SW480 (cell line): ENCODE measurements around the gene ATP2B1.

ENCODE experiments used
- DNase-seq: peaks from one replicate; pipeline ENCODE4 v3.0.0-alpha.2; 2016; ENCODE audit warnings: low spot score

Gene ATP2B1

DNA sequence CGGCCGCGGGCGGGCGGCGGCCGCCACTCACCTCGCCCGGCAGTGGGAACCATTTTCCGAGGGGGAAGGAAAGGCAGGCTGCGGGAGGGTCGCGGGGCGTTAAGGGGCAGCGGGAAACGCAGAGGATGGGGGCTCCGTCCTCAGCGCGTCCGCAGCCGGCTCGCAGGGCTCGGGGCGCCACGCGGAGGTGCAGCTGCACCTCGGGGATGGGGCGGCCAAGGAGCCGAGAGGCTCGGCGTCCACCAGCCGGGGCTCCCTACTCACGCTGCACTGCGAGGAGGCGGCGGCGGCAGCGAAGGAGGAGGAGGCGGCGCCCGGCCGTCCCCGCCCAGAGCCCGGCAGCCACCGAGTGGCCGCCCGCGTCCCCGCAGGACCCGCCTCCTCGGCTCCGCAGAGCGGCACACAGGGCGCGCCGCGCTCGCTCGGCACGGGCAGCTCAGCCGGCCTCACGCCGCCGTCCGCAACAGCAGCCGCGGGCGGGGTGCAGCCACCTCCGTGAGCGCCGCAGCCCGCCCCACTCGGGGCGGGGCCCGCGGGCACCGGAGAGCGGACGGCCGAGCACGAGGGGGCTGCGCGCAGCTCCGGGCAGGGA lies at the start of gene ATP2B1:
TSS of gene ATP2B1 (minus strand) at position 274 of the 592 bp plus-strand sequence. CDS start 52,952 bp downstream, outside the sequence.
- peak; percentile 83 for DNase-seq

DNA sequence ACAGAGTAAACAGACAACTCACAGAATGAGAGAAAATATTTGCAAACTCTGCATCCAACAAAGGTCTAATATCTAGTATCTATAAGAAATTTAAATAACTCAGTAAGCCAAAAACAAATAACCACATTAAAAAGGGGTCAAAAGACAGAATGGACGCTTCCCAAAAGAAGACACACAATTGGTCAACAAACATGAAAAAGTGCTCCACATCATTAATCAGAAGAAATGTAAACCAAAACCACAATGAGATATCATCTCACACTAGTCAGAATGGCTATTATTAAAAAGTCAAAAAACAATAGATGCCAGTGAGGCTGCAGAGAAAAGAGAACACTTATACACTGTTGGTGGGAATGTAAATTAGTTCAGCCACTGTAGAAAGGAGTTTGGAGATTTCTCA lies 49.3 kb upstream of the ATP2B1 start:
- peak; percentile 73 for DNase-seq

GRCh38 chr12:89756585-89757398 lies 48.2 kb upstream of the ATP2B1 start:
- peak; percentile 96 for DNase-seq

DNA sequence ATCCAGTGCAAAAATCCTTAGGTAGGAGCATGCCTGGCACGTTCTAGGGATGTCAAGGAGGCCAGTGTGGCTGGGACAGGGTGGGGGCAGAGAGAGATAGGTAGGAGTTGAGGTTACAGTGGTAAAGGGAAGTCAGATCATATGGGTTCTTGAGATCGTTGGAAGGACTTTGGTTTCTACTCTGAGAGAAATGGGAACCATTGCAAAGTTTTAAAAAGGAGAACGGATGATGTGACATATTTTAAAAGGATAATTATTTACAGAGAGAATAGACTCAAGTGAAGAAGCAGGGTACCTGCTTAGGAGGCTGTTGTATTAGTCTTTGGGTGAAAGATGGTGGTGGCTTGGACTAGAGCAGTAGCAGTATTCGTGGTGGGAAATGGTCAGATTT lies 47.6 kb upstream of the ATP2B1 start:
- no peak for DNase-seq

- DNase-seq, result no peak
These were observed 45.4 kb upstream of the ATP2B1 start for GRCh38 chr12:89753997-89754396.

- no peak for DNase-seq
These were observed 43.7 kb upstream of the ATP2B1 start for GRCh38 chr12:89752341-89752740.

GRCh38 chr12:89750389-89751351 lies 42.0 kb upstream of the ATP2B1 start:
- DNase-seq, result no peak

DNA sequence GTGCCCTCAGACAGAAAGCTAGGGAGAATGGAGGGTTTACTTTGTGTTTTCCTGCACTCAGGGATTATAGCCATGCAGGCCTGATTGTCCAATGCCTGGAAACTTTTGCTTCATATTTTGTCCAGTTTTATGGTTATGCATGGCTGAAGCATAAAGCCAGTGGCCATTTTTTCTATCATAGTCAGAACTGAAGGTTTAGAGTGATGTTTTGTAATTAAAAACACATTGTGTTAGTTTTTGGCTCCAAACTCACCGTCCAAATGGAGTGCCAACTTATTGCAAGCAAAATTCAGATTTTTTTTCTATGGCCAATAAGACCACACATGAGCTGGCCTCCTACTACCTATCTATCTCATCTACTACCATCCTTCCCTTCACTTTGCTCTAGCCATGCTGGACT lies 40.2 kb upstream of the ATP2B1 start:
- no peak for DNase-seq

GRCh38 chr12:89745286-89745685 lies 36.6 kb upstream of the ATP2B1 start:
- DNase-seq, result no peak

DNA sequence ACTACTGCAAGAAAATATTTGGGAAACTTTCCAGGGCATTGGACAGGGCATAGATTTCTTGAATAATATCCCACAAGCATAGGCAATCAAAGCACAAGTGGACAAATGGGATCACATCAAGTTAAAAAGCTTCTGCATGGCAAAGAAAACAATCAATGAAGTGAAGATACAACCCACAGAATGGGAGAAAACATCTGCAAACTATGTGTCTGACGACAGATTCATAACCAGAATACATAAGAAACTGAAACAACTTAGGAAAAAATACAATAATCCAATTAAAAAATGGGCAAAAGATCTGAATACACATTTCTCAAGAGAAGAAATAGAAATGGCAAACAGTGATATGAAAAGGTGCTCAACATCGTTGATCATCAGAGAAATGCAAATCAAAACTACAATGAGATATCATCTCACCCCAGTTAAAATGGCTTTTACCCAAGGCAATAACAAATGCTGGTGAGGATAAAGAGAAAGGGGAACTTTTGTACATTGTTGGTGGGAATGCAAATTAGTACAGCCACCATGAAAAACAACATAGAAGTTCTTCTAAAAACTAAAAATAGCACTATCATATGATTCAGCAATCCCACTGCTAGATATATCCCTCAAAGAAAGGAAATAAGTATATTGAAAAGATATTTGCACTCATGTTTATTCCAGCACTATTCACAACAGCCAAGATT lies 33.8 kb upstream of the ATP2B1 start:
- no peak for DNase-seq

- DNase-seq, result no peak
These were observed 32.3 kb upstream of the ATP2B1 start for GRCh38 chr12:89740943-89741342.

- DNase-seq, result no peak
These were observed 28.4 kb upstream of the ATP2B1 start for GRCh38 chr12:89736995-89737394.

DNA sequence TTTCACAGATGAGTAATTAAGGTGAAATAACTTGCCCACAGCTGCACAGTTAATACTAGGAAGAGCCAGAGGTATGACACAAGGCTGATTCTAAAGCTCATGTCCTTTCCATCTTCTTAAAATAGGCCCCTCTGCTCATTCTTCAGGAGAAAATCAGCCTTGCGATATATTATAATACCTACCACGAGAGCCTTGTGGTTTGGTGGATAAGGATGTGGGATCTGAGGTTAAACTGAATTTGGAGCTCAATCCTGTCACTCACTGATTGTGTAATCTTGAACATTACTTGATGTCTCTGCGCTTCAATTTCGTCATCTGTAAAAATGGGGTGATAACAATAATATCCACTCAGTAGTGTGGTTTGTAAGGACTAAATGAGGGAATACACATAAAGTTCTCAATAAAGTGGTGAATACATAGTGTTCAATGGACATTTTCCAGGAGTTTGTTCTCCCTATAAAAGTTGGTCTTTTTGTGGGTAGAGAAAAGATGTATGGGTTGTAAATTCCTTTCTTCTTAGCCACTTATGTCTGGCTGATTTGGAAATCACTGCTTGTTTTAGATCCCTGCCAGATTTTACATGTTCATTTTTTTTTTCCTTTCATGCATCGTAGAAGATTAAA lies 25.1 kb upstream of the ATP2B1 start:
- peak; percentile 16 for DNase-seq

DNA sequence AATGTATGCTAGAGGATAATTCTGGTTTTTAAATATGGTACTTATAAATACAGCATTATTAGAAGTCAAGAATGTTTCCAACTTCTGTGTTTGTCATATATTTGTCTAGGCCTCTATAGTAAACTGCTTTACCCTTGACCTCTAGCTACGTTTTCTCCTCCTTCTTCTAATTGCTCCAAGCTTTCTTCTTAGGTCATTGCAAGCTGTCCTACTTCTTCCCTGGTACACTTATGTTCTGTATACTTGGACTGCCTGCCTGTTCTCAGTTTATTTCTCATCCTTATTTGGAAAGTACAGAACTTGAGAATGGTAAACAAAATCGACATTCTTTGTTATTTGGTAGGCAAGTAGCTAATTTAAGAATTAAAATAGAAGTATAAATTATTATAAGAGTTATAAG lies 23.9 kb upstream of the ATP2B1 start:
- DNase-seq, result no peak

GRCh38 chr12:89731614-89732013 lies 23.0 kb upstream of the ATP2B1 start:
- no peak for DNase-seq

DNA sequence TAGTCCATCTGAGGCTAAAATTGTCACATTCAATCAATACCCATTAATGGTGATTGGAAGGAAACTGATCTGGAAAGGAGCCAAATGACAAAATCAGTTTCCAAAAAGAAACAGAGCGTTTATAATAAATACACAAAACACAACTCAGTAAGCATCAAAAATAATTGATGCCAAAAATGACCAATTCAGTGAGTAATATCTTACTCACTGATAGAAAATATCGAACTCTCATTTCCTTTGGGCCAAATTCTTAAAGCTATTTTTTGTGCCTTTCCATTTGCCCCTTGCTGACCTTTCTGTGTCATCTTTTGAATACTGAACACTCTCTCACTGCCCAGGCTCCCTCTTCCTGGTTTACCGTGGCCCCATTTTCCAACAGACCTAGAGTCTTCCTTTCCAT lies 22.5 kb upstream of the ATP2B1 start:
- DNase-seq, result no peak

DNA sequence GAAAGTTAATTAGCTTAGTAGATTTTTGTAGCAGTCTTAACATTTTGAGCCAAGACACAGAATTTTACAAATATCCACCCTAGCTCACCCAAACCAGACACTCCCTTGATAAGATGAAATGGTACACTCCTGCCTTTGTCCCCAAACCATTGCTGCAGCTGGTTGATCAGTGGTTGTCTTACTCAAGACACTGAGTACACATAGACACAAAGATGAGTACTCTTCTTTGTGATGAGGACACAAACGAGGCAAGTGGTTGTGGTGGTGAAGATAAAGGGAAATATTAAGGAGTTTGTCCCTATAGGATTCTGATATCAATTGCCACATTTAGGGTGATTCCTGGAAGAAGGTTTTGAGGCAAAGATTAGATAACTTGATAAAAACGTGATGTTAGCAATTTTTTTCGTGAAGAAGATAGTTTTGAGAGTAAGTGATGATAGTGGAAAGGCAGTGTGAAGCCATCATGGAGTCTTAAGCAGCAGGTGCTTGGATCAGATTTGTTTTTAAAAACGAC lies 21.4 kb upstream of the ATP2B1 start:
- no peak for DNase-seq

DNA sequence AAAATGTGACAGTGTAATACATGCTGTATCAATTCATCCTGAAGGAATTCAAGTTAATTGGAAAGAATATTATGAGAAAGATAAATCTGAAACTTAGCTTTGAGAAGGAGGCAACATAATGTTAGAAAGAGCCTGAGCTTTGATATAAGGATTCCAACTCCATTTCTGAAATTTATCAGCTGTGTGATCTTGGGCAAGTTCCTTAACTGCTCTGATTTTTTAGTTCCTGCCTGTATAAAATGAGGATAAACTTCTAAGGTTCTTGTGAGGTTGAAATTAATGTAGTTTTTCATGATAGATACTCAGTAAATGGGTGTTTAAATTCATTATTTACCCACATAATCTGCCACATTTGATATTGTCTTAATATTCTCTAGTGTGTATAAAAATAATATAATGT lies 14.6 kb upstream of the ATP2B1 start:
- no peak for DNase-seq

DNA sequence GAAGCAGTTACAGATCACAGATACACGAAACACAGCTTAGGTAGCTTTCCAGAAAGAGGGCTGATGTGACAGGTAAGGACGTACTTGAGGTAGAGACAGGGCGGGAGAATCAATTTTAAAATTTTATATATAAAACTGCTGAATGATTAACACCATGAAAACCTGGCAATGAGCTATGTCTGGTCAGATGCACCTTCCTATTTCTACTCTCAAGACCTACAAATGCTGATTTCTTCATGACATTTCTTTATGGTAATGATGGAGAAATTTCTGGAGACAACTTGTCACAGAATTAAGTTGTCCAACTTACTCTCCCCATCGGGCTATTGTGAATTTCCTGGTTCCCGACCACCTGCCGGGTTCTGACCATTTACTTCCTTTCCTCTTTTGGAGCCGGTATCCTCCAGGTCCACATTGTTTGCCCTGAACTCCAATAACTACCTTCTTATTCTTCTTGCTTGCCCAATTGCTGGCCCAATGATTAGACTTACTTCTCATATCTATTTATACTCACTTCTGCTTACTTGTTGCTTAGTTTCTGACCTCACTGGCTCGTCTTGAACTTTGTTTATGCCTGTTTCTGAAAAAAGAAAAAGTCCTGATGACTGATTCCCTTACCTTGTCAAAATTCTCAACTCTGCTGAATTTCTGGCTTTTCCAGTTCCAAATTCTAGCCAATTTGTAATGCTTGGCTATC lies 12.8 kb upstream of the ATP2B1 start:
- no peak for DNase-seq

DNA sequence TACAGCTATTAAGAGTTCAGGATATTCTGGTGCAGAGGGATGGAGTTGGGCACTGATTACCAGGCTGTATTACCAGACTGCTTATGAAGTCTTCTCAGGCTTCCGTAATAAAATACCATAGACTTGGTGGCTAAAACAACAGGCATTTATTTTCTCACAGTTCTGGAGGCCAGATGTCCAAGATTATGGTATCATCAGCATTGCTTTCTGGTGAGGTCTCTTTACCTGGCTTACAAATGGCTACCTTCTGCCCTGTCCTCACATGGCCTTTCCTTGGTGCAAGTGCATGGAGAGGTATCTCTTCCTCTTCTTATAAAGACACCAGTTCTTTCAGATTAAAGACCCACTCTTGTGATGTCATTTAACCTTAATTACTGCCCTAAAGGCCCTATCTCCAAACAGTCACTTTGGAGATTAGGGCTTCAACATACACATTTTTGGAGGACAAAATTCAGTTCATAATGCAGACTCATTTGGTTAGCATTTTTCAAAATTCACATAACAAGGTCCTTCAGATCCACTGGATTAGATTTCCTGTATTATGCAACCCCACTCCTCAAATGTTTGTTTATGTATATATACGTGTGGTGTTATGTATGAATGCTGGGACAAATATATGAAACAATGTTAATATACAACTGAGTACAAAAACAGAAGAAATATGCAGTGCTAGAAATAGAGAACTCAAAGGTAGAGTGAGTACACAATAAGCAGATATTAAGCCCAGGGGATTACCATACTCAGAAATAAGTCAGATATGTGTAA lies 9.3 kb upstream of the ATP2B1 start:
- DNase-seq, result no peak
